ENCODE measurements around the gene SPAG16.
"Not testable (repeated sequence)": the region's sequence is repeated elsewhere in the genome, so short reads cannot be mapped to it uniquely, and the experiment has no call there.

The SPAG16 gene

DNA sequence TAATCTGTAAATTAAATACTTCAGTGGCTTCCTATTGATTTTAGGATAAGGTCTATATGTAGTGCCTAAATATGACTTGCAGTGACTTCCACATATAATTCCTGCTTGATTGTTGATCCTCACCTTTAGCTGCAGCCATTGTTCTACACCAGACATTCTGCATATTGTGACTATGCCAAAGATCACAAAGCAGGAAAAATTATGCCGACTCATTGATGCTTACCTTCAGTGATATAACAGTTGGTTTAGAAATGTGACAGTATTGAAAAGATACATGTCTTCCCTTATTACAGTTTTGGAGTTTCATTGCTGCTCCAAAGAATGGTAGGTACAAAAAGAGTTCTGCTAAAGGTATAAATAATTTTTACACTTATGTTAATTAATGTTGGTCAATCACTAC lies 12.3 kb upstream of the SPAG16 start:
- no peak for DNase-seq (ENCODE audit: low read depth)

DNA sequence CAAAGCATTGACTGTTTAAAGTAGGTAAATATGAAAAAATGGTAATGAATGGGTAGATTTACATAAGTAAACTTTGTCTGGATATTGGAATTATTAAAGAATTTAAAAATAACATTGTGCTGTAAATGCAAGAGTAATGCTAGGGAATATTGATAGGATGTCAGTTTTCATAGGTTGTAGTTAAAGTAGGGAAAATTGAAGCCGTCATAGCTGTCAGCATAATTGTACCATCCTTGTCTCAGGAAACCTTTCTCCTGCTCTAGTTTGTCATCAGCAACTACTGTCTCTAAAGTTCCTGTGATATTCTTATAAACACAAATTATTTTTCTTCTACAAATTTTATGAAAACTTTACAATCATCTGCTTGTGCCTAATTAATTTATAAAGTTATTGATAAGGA lies 10.1 kb upstream of the SPAG16 start:
- no peak for DNase-seq (ENCODE audit: low read depth)

DNA sequence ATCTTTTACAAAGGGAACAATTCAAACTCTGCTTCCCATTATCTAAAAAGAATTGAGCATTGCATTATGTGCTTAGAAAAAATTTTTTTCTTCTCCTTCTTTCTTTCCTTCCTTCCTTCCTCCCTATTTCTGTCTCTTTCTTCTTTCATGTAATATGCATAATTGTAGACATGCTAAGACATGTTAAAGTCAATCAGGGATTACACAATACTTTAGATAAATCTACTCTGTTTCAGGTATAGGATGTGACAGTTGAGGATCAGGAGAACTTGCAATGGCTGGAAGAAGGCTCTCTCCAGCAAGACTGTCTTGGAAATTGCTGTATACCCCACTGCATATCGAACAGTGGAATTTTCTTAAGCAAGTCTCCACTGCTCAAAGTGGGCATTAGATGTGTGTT lies 9.0 kb upstream of the SPAG16 start:
- DNase-seq (ENCODE audit: low read depth): no peak

DNA sequence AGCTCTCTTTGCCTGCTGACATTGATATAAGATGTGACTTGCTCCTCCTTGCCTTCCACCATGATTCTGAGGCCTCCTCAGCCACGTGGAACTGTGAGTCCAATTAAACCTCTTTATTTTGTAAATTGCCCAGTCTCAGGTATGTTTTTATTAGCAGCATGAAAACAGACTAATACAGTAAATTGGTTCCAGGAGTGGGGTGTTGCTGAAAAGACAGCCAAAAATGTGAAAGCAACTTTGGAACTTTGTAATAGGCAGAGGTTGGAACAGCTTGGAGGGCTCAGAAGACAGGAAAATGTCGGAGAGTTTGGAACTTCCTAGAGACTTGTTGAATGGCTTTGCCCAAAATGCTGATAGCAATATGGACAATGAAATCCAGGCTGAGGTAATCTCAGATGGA lies 7.1 kb upstream of the SPAG16 start:
- not testable (repeated sequence) for DNase-seq (ENCODE audit: low read depth)

DNA sequence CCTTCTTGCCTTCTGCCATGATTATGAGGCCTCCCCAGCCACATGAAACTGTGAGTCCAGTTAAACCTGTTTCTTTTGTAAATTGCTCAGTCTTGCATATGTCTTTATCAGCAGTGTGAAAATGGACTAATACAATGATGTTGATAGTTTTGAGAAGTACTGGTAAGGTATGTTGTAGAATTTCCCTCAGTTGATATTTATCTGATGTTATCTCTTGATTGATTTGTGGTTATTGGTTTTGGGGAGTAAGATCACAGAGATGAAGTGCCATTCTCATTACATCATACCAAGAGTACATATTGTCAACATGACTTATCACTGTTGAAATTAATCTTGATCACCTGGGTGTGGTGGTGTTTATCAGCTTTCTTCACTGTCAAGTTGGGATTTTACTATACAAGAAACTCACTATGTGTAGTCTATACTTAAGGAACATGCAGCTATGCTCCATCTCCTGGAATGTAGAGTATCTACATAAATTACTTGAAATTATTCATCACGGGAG lies 5.1 kb upstream of the SPAG16 start:
- no peak for DNase-seq (ENCODE audit: low read depth)

DNA sequence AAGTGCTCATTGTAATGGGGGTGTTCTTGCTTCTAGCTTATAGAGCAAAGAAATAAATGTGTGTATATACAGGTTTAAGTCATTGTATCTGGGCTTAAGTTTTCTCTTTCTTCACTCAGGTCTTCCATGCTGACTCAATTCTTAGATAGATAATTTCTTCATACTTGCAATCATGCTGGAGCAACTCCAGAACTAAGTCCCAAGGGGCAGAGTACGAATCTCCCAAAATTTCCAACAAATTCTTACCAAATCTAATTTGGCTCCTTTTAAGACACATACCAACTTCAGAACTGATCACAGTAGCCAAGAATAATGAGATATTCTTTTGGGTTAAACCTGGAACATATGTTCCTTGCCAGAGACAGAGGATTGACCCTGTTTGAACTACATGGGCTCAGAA lies 4.3 kb upstream of the SPAG16 start:
- DNase-seq (ENCODE audit: low read depth): no peak

DNA sequence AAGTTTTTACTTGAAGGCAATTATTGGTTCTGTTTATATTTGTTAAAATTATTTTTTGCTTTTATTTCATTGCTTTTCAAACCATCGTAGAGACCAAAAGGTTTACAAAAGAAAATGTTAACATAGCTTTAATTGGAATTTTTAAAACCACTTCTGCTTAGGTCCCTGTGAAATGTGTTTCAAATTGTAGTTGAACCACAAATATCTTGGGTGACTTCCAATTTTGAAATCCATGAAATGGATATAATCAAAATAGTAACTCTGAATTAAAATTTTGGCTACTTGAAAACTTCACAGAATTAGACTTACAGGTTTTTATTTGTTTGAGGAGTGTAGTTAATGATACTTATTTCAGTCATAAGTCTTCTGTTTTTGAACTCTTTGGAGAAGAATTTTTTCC lies 3.1 kb upstream of the SPAG16 start:
- no peak for DNase-seq (ENCODE audit: low read depth)

DNA sequence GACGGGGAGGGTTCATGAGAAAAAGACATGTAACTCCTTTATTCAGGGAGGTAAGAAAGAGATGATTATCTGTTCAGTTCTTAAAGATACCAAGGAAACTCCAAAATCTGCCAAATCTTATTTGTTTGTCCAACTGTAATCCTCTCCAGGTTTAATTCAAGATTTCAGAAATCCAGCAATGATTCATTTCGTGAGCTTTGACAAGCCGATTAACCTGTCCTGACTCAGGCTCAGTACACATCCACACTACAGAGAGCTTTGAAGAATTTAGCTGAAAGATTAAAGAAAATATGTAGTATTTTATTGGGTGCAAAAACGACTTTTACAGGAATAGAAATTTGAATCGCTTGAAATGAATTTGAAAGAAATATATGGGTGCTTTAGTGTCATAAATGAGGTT lies 1.1 kb downstream of the SPAG16 start:
- DNase-seq (ENCODE audit: low read depth): no peak

DNA sequence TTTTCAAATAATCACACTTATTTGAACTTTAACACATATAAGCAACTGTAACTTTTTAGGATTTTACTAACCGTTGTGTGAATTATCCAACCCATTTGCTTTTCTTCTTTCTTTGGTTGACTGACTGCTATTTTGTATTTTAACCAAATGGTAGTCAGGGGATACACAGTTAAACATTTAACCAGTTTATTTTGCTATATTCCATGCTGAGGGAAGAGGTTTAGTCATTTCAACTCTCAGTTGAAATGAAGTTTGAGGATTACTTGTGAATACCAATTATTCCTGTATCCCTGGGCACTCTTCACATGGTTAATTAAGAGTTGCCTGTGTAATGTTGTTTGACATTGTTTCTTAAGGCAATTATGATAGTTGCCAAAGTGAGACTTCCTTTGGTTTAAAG lies 1.9 kb downstream of the SPAG16 start:
- DNase-seq (ENCODE audit: low read depth): no peak

DNA sequence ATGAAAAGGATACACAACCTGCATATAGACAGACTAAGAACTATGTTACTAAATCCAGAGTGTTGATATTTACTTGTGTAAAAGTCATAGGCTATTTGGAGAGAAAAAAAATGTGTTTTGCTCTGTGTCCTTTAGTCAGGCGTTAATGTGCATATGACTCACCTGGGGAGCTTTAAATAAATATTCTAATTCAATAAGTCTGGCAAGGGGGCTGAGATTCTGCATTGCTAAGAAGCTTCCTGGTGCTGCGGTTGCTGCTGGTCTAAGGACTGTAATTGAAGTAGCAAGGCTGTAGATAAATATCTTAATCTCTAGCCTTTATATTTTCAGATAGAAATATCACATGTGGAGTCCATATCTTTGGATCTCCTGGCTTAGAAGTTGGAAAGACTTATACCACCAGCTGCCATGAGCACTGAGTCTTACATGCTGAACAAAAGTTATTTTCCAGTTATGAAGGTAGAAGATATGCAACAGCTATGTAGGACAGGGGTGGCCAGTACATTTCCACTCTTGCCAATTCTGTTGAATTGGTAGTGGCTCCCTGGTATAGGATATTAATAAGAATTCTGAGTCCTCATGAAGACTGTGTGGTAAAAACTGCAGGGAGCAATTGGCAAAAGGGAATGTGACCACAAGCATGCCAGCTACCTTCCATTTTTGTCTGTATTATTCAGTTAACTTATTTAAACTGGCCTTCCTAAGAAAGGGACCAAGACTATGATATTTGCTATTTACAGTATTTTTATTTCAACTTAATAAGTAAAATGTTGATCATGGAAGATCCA lies 4.8 kb downstream of the SPAG16 start:
- no peak for DNase-seq (ENCODE audit: low read depth)

DNA sequence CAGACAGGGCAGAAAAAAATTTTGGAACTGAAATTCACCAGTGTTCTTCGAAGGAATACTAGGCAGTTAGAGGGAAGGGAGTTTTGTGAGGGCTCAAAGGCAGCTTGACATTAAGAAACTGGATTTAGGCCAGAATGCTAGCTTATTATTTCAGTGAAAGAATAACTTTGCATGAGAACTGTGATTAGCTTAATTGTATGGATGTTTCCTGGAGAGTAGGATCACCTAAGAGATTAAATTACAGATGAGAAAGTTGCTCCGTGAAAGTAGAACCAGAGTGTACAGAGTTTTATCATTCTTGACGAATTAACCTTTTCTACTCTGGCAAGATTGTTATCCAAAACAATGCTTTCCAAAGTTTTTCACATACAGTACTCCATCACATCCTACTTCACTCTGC lies 6.2 kb downstream of the SPAG16 start:
- DNase-seq (ENCODE audit: low read depth): no peak

DNA sequence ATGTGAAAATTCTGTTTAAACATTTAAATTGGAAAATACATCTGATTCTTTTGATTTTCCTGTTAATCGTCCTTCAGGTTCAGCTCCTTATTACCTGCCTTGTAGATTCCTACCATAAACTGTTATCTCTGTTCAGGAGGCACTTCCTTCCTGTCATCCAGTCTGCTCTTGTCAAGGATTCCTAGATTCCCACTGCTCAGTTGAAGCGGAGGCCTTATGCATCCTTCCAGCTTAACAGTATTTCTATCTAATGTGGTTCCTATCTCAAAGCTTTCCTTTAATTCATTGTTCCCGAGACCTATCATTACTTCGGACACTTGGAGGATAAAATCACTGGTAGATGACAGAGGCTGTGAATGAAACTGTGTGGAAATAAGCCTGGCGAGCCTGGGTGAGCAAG lies 12.0 kb downstream of the SPAG16 start:
- no peak for DNase-seq (ENCODE audit: low read depth)

DNA sequence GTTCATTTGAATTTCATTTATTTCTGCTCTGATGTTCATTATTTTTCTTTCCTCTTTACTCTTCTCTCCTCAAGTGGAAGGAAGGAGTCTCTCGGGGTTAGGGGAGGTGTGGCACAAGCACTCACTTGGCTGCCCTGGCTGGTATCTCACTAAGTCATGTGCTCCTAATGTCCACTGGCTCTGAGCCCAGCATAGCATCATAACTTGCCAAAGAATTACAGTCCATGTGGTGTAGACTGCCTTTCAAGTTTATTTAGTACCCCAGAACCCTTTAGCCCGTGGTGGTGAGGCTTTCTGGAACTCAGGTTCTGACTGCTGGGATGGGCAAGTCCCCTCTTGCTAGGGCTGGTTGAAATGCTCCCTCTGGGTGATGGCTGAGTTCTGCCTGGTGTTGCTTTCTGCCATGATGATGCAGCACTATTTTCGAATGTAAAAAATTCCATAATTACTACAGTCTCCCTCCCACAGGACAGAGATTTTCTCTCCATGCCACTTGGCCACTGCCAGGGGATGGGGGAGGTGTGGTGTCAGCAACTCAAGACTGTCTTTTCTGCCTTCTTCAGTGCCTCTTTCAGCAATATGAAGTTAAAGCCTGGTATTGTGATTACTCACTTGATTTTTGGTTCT lies 22.2 kb downstream of the SPAG16 start:
- DNase-seq (ENCODE audit: low read depth): no peak

DNA sequence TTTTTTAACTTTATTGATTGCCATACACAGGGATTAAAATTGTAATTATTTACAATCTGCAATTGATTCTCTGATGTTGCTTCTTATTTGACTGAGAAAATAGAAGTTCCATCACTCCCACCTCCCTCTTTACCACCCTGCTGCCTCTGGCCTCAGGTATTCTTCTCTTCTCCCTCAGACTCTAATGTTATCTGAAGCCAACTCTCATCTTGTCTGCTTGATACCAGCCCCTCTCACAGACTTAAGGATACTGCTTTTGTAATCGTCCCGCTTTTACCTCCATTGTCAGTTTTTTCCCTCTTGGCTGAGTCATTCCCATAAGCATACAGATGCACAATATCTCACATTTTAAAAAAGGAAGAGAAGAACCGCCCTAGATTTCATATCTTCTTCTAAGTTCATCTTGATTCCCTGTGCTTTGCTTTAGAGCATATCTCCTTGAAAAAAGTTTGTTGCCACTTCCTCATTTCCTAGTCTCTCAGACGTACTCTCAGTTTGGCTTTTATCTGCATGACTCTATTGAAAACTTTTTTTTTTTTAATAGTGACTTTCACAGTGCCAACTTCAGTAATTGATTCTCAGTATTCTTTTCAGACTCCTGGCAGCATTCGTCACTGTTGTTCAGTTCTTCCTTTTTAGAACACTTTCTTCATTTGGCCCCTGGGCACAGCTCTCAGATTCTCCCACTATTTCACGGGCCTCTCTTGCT lies 31.1 kb downstream of the SPAG16 start:
- DNase-seq (ENCODE audit: low read depth): no peak

DNA sequence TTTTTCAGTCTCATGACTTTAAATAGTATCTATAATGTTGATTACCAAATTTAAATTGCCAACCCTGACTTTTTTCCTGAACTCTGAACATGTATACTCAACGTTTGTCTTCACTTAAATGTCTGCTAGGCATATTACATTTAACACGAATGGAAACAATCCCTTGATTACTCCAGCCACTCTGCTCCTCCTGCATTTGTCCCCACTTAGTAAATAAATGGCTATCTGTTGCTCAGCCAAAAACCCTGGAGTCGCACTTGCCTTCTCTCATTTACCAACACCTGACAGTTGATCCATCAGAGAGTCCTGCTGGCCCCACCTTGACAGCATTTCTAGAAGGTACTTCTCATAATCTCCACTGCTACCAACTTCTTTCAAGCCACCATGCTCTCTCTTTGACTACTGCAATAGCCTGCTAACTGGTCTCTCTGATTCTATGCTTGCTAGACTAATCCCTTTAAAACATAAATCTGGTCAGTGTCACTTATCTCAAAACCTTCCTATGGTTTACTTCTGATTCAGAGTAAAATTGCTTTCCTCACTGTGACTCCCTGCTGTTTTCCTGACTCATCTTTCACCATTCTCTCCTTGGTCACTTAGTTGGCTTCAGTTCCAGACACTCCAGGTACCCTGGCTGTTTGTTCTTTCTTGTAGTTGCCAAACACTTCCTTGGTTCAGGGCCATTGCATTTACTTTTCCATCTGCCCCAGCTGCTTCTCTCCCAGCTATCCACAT lies 31.9 kb downstream of the SPAG16 start:
- DNase-seq (ENCODE audit: low read depth): no peak

DNA sequence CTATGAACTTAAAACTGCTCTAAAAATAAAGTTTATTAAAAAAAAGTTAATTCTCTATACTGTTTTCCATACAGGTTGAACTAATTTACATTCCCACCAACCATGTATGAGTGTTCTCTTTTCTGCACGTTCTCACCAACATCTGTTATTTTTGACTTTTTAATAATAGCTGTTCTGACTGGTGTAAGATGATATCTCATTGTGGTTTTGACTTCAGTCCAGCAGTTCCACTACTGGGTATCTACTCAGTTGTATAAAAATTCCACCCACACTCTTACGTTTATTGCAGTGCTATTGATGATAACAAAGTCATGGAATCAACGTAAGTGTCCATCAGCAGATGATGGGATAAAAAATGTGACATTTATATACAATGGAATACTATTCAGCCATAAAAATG lies 33.7 kb downstream of the SPAG16 start:
- DNase-seq (ENCODE audit: low read depth): no peak

DNA sequence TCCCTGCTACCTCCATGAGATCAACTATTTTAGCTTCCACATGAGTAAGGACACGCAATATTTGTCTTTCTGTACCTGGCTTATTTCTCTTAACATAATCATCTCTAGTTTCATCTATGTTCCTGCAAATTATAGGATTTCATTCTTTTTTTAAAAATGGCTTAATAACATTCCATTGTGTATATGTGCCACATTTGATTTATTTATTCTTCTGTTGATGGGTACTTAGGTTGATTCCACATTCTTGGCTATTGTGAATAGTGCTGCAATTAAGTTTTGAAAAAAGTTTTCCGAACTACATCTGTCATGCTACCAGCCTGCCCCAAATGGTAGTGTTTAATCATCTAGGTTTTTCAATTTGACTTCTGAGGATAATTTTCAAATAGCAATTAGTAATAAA lies 36.3 kb downstream of the SPAG16 start:
- no peak for DNase-seq (ENCODE audit: low read depth)

DNA sequence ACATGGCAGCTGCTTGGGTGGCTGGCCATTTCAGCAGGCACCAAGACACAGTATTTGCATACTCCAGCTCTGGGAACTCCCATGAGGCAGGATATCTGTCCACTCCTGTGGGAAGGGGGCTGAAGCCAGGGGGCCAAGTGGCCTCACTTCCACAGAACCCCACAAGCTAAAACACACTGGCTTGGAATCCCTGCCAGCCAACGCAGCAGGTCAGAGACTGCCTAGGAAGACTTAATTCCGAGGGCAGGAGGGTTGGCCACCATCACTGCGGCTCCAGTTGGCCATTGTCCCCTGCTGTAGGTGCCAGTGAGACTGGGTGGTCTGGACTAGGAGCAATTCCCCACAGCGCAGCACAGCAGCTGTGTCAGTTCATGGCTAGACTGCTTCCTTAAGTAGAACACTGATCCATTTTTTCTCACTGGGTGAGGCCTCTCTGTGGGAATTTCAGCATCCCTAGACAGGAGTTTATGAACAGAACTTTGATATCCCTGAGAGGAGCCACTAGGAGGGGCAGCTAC lies 52.0 kb downstream of the SPAG16 start:
- DNase-seq (ENCODE audit: low read depth): no peak

DNA sequence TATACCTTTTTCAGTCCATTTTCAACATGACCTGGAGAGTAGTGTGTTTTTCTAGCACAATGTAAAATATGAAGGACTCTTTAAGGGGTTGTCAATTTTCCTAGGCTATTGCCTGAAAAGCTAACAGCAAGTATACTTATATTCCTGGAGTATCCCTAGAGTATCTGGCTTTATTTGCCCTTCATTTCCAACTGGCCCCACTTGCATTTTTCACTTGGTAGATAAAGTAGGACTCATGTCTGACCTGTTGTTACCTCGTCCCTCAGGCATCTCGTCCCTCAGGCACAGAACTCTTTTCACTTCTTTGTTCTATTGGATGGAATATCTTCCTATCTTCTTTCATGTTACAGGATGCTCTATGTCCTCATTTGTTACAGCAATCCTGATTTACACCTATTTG lies 69.2 kb downstream of the SPAG16 start:
- no peak for DNase-seq (ENCODE audit: low read depth)

DNA sequence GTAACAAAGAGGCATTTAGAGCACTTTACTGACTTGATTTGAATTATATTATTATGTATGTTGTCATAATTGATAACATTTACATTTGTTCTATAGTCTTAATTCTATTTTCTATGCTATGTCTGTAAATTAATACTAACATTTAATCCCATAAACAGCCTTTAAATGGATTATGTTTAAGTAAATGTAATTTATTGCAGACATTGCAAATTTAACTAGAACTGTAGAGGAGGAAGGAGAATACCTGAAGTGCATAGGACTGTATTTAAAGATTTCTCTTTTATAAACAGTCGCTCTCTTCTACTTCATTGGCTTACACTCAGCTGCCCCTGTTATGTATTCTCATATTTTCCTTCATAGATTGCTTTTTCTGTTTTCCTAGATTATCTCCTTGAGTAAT lies 92.4 kb downstream of the SPAG16 start:
- no peak for DNase-seq (ENCODE audit: low read depth)

DNA sequence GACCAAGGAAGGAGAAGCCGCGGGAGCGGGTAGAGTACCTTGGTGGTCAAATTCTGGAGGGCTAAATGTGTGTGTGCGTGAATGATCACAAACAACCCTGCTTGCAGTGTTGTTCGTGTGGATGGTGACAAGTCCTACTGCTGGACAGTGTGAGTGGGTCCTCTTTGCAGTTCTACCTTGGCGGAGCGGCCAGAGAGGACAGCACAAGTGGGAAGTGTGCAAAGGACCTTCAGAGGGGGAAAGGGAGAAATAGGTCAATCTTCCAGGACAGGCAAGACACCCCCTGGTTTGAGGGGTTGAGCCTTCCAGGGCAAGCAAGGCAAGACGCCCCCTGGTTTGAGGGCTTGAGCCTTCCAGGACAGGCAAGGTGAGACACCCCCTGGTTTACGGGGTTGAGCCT lies 122.8 kb downstream of the SPAG16 start:
- DNase-seq (ENCODE audit: low read depth): not testable (repeated sequence)

DNA sequence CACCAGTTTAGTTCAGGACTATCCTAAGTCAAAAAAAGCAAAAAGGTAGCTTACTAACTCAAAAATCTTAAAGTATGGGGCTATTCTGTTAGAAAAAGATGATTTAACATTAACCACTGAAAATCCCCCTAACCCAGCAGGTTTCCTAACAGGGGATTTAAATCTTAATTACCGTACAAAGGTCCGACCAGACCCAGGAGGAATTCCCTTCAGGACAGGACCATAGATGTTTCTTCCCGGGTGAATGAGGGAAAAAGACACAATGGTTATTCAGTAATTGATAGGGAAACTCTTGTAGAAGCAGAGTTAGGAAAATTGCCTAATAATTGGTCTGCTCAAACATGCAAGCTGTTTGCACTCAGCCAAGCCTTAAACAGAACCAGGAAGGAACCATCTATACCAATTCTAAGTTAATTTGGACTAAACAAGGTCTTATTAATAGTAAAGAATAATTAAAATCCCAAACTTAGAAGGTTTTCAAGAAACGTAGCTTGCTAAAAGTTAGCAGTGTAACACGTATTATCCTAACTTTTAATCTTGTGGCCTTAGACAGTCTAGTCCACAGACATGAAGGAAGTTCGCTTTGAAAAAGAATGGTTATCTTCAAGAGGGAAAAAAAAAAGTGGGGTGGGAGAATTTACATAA lies 124.3 kb downstream of the SPAG16 start:
- not testable (repeated sequence) for DNase-seq (ENCODE audit: low read depth)
